Muscle of back (tissue), 11 donors: ENCODE results near the gene MCOLN2. TPM values are rescaled to one million over a fixed set of nuclear protein-coding genes. Genes with fewer than 3 reads are reported as not detected.
"Not testable (repeated sequence)": the region's sequence is repeated elsewhere in the genome, so short reads cannot be mapped to it uniquely, and the experiment has no call there.

Experiments
- DNase-seq, 3 donors: peaks; one replicate each; pipeline versions ENCODE4 v3.0.0 to v3.0.0-alpha.2; 2013
- polyA plus RNA-seq, 10 donors: library from polyadenylated mRNA; unstranded; fragments of 120-200 nt; gene quantifications; one replicate each; pipeline ENCODE4 v1.2.1, GENCODE V29; 2013; ENCODE audit not compliant: insufficient read length in 10 of 10

The MCOLN2 gene
- polyA plus RNA-seq, 10 donors: 0.05 to 0.82 (median 0.32) TPM; not detected in 2

- DNase-seq: not testable (repeated sequence)
Measured at GRCh38 chr1:84902727-84903126, 94.2 kb downstream of the MCOLN2 start.

DNA sequence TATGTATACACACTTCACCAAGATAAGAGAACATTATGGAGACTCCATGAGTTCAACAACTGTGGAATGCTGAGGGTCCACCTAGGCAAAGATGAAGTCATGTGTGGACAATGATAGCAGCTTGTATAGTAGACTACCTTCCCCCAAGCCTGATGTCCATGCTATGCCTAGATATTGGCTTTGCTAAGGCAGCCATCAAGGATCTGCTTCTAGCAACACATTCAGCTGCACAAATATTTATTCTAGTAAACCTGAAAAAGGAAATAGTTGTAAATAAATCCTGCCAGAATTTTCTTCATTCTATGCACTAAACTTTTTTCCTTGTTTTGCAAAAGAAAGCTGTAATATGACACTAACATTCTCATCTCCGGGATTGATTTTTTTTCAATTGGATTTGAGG lies 96.9 kb downstream of the MCOLN2 start:
- DNase-seq: no peak

- DNase-seq: no peak
Measured at GRCh38 chr1:84896279-84896678, 100.6 kb downstream of the MCOLN2 start.

GRCh38 chr1:84892705-84893618 lies 104.0 kb downstream of the MCOLN2 start, which contains the start of gene LPAR3:
Gene LPAR3, minus strand, starts transcription at chr1:84893206. Its CDS starts 27,086 bp downstream, at chr1:84866120.
- peak in 1 of 3 donors; percentile 16 for DNase-seq

DNA sequence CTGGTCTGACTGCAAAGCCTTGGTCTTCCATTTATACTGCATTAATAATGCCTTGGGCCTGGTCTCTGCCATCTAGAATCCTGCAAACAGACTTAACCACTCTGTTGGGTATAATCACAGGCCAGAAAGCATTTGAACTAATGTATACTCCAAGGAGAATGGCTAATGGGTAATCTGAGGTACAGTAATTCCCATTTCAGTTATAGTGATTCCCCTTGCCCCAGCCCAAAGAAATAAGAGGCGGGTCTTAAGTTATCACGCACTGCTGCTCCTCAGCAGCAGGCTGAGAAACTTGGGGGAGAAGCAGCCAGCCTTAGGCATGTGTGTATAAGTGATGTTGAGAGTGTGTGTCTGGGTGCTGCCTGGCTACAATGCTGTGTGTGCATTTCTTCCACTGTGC lies 106.3 kb downstream of the MCOLN2 start:
- no peak for DNase-seq

DNA sequence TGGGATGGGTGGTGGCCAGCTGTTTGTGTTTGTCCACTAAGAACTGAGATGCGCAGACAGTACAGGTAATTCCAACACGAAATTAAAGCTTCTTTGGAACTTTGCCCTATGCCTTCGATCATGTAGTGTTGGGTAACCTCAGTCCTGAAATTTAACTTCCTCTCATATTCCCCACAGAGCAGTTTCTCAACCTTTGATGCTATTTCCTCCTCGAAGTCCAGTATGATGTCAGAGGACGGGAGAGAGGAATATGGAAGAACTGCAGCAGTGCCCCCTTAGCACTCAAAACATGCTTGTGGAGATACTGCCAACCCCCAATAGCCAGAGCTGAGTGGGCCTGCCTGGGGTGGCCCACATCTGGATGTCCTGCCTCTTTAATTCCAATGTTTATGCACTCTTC lies 107.5 kb downstream of the MCOLN2 start:
- DNase-seq: no peak

DNA sequence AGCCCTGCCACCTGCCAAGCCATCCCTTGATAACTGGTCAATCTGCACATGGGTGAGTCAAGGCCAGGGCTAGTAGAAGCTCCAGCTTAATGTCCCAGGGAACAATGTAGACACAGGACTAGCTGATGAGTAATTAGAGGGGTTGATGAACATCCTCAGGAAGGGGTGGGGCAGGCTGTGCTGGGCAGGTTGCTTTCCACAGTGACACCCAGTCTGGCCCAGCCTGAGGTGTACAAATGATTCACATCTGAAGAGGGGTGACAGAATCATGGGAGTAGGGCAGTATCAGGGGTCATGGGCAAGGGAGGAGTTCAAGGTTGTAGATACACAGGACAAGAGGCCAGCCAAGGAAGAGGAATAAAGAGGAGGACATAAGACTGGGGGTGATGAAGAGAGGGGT lies 108.2 kb downstream of the MCOLN2 start:
- DNase-seq: no peak

DNA sequence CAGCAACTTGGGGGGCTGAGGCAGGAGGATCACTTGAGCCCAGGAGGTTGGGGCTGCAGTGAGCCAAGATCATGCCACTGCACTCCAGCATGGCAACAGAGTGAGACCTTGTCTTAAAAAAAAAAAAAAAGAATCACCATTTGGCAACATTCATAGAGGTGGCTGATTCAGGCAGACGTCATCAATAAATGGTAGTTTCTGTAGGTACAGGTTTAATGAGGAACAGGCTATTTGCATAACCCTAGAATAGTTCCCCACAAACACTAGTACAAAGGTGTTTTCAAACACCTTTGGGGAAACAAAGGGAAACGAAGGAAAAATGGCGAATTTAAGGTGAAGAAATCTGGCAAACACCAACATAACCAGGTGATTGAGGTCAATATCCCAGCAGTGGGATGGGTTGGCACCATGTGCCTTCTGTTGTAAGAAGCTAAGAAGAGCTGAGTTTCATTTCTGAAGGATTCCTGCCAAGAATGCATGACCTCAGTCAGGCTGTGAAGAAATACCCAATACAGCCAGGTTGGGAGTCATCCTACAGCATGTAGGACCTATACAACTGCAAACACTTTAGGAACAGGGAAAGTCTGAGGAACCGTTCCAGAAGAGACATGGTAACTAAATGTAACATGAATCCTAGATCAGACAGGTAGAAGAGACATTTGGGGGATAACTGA lies 109.5 kb downstream of the MCOLN2 start:
- no peak for DNase-seq

GRCh38 chr1:84885469-84885868 lies 111.4 kb downstream of the MCOLN2 start:
- no peak for DNase-seq

- DNase-seq: no peak
Measured at GRCh38 chr1:84884671-84885389, 112.1 kb downstream of the MCOLN2 start.

GRCh38 chr1:84883286-84883685 lies 113.6 kb downstream of the MCOLN2 start:
- no peak for DNase-seq

DNA sequence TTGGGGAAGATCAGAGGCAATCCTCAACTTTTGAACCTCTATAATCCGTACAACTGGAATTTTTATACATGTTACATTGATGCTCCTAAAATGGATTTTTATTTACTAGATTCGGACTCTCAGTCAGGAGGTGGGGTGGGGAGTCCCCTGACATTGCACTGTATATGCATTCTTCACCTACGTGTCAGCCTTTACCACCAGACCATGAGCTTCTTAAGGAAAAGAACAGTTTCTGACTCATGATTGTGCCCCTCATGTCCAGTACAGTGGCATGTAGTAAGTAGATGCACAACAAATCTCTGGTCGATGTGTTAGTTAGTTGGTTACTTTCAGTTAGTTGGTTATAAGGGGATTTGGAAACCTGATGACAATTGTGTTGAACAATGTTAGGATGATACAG lies 119.3 kb downstream of the MCOLN2 start:
- DNase-seq: no peak

- DNase-seq: no peak
Measured at GRCh38 chr1:84876353-84876752, 120.6 kb downstream of the MCOLN2 start.

Other genes with a start within 250 kb of the MCOLN2 start
- gene LPAR3, start 103.9 kb downstream of the MCOLN2 start, polyA plus RNA-seq: 1 to 10 TPM in 1 of 10 donors, under 1 TPM in 7, not detected in 2; 0.05 to 1.3 (median 0.13) TPM
- gene MCOLN3, start 51.4 kb upstream of the MCOLN2 start, polyA plus RNA-seq: 1 to 10 TPM in 9 of 10 donors, under 1 TPM in 1; 0.90 to 4.5 (median 2.4) TPM
- 1 to 10 TPM; 2.2 to 8.2 (median 3.3) TPM for gene SYDE2, start 203.9 kb upstream of the MCOLN2 start, polyA plus RNA-seq